SK-N-MC (cell line): Measurements from ENCODE around the gene RFX2.
"Not testable (repeated sequence)": the region's sequence is repeated elsewhere in the genome, so short reads cannot be mapped to it uniquely, and the experiment has no call there.

Experiments
- DNase-seq: peaks from one replicate; pipeline ENCODE4 v3.0.0-alpha.2; 2011; ENCODE audit warnings: low read depth, low spot score
- H3K27ac ChIP-seq: fragments of 200-600 bp; sonication (generic); 2 replicates; pipeline ENCODE4 v1.5.1; 2016; ENCODE audit warnings: mixed run types
- H3K36me3 ChIP-seq: fragments of 200-600 bp; sonication (generic); 2 replicates; pipeline ENCODE4 v1.6.1; 2017; ENCODE audit warnings: antibody characterized with exemption, low read length, mixed read lengths; ENCODE audit not compliant: insufficient read depth
- H3K4me3 ChIP-seq: fragments of 200-600 bp; sonication (generic); 2 replicates; pipeline ENCODE4 v1.5.1; 2016
- H3K9ac ChIP-seq: fragments of 200-600 bp; sonication (generic); 2 replicates; pipeline ENCODE4 v1.8.0; 2017; ENCODE audit warnings: mixed run types, mixed read lengths; ENCODE audit not compliant: insufficient read length
- H3K9me3 ChIP-seq: fragments of 200-600 bp; sonication (generic); 2 replicates; pipeline ENCODE4 v1.6.1; 2017; ENCODE audit warnings: low read depth, mild to moderate bottlenecking, antibody characterized with exemption, low read length, moderate library complexity, mixed read lengths
- EZH2 ChIP-seq: fragments of 200-600 bp; sonication (generic); IDR thresholded peaks from one replicate; pipeline ENCODE4 v1.6.1; 2017; ENCODE audit warnings: antibody characterized with exemption
- FOXP2 ChIP-seq: optimal IDR thresholded peaks from 2 replicates; pipeline ENCODE3; 2011; ENCODE audit warnings: mild to moderate bottlenecking, moderate library complexity; ENCODE audit not compliant: insufficient read depth; ENCODE audit errors: extremely low read length, control extremely low read depth
- POLR2AphosphoS5 ChIP-seq: IDR thresholded peaks from 2 replicates; pipeline ENCODE4 v1.6.1; 2012; ENCODE audit warnings: mild to moderate bottlenecking, low read depth, low read length, borderline replicate concordance

Gene RFX2

GRCh38 chr19:5987077-5987818 lies 123.1 kb downstream of the RFX2 start:
- TF ChIP-seq POLR2AphosphoS5 (no peak), FOXP2 (no peak), EZH2 (no peak)
- Histone ChIP-seq H3K27ac (no peak overlapping the region), H3K36me3 (no peaks in the 10 kb centered on the region), H3K9ac (no peak overlapping the region), H3K9me3 (no peaks in the 10 kb centered on the region), H3K4me3 (peak overlapping the region; percentile 46; the same call in 1 of the 2 replicates)
- peak; percentile 45 for DNase-seq

- not testable (repeated sequence) for H3K27ac ChIP-seq
Measured at GRCh38 chr19:5985837-5986236, 124.5 kb downstream of the RFX2 start.

GRCh38 chr19:5985098-5985783 lies 125.1 kb downstream of the RFX2 start:
- Histone ChIP-seq H3K9ac (no peak overlapping the region), H3K9me3 (no peaks in the 10 kb centered on the region), H3K36me3 (no peaks in the 10 kb centered on the region), H3K27ac (no peak overlapping the region), H3K4me3 (no peak overlapping the region)
- DNase-seq, result no peak
- TF ChIP-seq POLR2AphosphoS5, result no peak
- TF ChIP-seq EZH2, result no peak
- TF ChIP-seq FOXP2, result no peak

More at GRCh38 chr19:5985837-5986236, 124.5 kb downstream of the RFX2 start:
- not testable (repeated sequence) for H3K4me3 ChIP-seq, H3K9ac ChIP-seq, DNase-seq, H3K9me3 ChIP-seq, H3K36me3 ChIP-seq

- DNase-seq, result no peak
- TF ChIP-seq FOXP2 (no peak), POLR2AphosphoS5 (no peak), EZH2 (no peak)
- no peak overlapping the region for H3K9ac ChIP-seq
- no peaks in the 10 kb centered on the region for H3K36me3 ChIP-seq
- H3K27ac ChIP-seq, result no peak overlapping the region
- no peaks in the 10 kb centered on the region for H3K9me3 ChIP-seq
- H3K4me3 ChIP-seq, result no peak overlapping the region
Measured at GRCh38 chr19:5984600-5984999, 125.7 kb downstream of the RFX2 start.

- H3K4me3 ChIP-seq, result no peak overlapping the region
- H3K9ac ChIP-seq, result no peak overlapping the region
- H3K9me3 ChIP-seq, result no peaks in the 10 kb centered on the region
- no peaks in the 10 kb centered on the region for H3K36me3 ChIP-seq
- TF ChIP-seq FOXP2 (no peak), POLR2AphosphoS5 (no peak; the same call in 1 of the 2 replicates), EZH2 (no peak)
- no peak for DNase-seq
- H3K27ac ChIP-seq, result no peak overlapping the region; the same call in 1 of the 2 replicates
Measured at GRCh38 chr19:5983367-5983955, 126.8 kb downstream of the RFX2 start.

GRCh38 chr19:5978606-5979552 lies 131.4 kb downstream of the RFX2 start:
- peak overlapping the region; percentile 94 for H3K4me3 ChIP-seq

GRCh38 chr19:5977785-5978605 lies 132.3 kb downstream of the RFX2 start, which contains the start of gene RANBP3:
Gene RANBP3, minus strand, starts transcription at chr19:5978140. Its CDS starts 58 bp downstream, at chr19:5978082.
- peak; percentile 85 for DNase-seq
- TF ChIP-seq EZH2 (no peak), POLR2AphosphoS5 (peak; percentile 92), FOXP2 (no peak)

More at GRCh38 chr19:5978606-5979552, 131.4 kb downstream of the RFX2 start:
- TF ChIP-seq EZH2, result no peak
- no peak for TF ChIP-seq POLR2AphosphoS5
- no peak for TF ChIP-seq FOXP2
- peak overlapping the region; percentile 96 for H3K9ac ChIP-seq
- peaks cover 24% of the 10 kb centered on the region for H3K36me3 ChIP-seq
- no peaks in the 10 kb centered on the region for H3K9me3 ChIP-seq
- peak overlapping the region; percentile 67; the same call in 1 of the 2 replicates for H3K27ac ChIP-seq
- no peak for DNase-seq

More at GRCh38 chr19:5977785-5978605, 132.3 kb downstream of the RFX2 start, which contains the start of gene RANBP3:
- no peaks in the 10 kb centered on the region for H3K9me3 ChIP-seq
- H3K27ac ChIP-seq, result peak within 1 kb of the TSS; percentile 78
- H3K9ac ChIP-seq, result peak within 1 kb of the TSS; percentile 97
- peak within 1 kb of the TSS; percentile 94 for H3K4me3 ChIP-seq
- H3K36me3 ChIP-seq, result peaks cover 32% of the 10 kb centered on the region
